SU-DHL-6 (cell line): ENCODE results near the gene GALNT17.

Experiments used
- H2AFZ ChIP-seq: fragments of 200-600 bp; sonication (generic); 2 replicates; pipeline ENCODE4 v1.6.1; 2014; ENCODE audit warnings: low read depth, mild to moderate bottlenecking, moderate library complexity, mixed read lengths, antibody characterized with exemption, low read length; ENCODE audit not compliant: severe bottlenecking
- H3F3A ChIP-seq: fragments of 200-600 bp; shearing (Covaris generic); 2 replicates; pipeline ENCODE4 v1.6.0; 2016; ENCODE audit warnings: antibody characterized with exemption, mild to moderate bottlenecking; ENCODE audit not compliant: insufficient read depth
- H3K27ac ChIP-seq: fragments of 200-600 bp; sonication (generic); 2 replicates; pipeline ENCODE4 v1.5.1; 2016; ENCODE audit warnings: low read depth, mild to moderate bottlenecking, low read length, moderate library complexity, mixed read lengths
- H3K27me3 ChIP-seq: fragments of 200-600 bp; sonication (generic), shearing (Covaris generic); 2 replicates; pipeline ENCODE4 v1.6.0; 2014; ENCODE audit warnings: mild to moderate bottlenecking, low read length
- H3K36me3 ChIP-seq: fragments of 200-600 bp; sonication (generic); 2 replicates; pipeline ENCODE4 v1.6.1; 2014; ENCODE audit warnings: mild to moderate bottlenecking, low read length, mixed read lengths
- H3K4me2 ChIP-seq: fragments of 300-600, 200-600 bp; shearing (Covaris generic), sonication (generic); 2 replicates; pipeline ENCODE4 v1.6.0; 2014; ENCODE audit warnings: low read length, low read depth, mild to moderate bottlenecking; ENCODE audit not compliant: poor library complexity, severe bottlenecking
- H3K4me3 ChIP-seq: fragments of 200-600 bp; sonication (generic); 2 replicates; pipeline ENCODE4 v1.5.1; 2014; ENCODE audit warnings: antibody characterized with exemption, low read length, mild to moderate bottlenecking, mixed read lengths; ENCODE audit not compliant: insufficient read depth, poor library complexity, severe bottlenecking
- H3K79me2 ChIP-seq: fragments of 200-600 bp; sonication (generic); 2 replicates; pipeline ENCODE4 v1.6.1; 2014; ENCODE audit warnings: mild to moderate bottlenecking, low read length, moderate library complexity; ENCODE audit not compliant: insufficient read depth
- H3K9ac ChIP-seq: fragments of 200-600 bp; sonication (generic); 2 replicates; pipeline ENCODE4 v1.7.0; 2014; ENCODE audit warnings: mild to moderate bottlenecking, low read length
- H3K9me2 ChIP-seq: fragments of 200-600 bp; sonication (generic); replicated peaks from 2 replicates; pipeline ENCODE4 v1.6.1; 2014; ENCODE audit warnings: low read length; ENCODE audit not compliant: insufficient read depth
- H3K9me3 ChIP-seq: fragments of 200-600 bp; sonication (generic); 2 replicates; pipeline ENCODE4 v1.6.1; 2014; ENCODE audit warnings: low read length, mixed read lengths; ENCODE audit not compliant: insufficient read depth
- H4K20me1 ChIP-seq: fragments of 200-600 bp; sonication (generic); 2 replicates; pipeline ENCODE4 v1.6.1; 2014; ENCODE audit warnings: low read depth, mild to moderate bottlenecking, antibody characterized with exemption, low read length, moderate library complexity, mixed read lengths
- EZH2phosphoT487 ChIP-seq: fragments of 200-600 bp; sonication (generic), shearing (Covaris generic); conservative IDR thresholded peaks from 2 replicates; pipeline ENCODE4 v1.6.1; 2018; ENCODE audit warnings: mild to moderate bottlenecking, antibody characterized with exemption, low read length, moderate library complexity, mixed read lengths
- TF ChIP-seq, protein P1 (sequence below): fragments of 200-600 bp; sonication (generic); IDR thresholded peaks from one replicate; pipeline ENCODE4 v1.5.1; 2017; ENCODE audit warnings: antibody characterized with exemption, mild to moderate bottlenecking, low read length, moderate library complexity; ENCODE audit not compliant: insufficient read depth, poor library complexity, severe bottlenecking

GALNT17 gene

DNA sequence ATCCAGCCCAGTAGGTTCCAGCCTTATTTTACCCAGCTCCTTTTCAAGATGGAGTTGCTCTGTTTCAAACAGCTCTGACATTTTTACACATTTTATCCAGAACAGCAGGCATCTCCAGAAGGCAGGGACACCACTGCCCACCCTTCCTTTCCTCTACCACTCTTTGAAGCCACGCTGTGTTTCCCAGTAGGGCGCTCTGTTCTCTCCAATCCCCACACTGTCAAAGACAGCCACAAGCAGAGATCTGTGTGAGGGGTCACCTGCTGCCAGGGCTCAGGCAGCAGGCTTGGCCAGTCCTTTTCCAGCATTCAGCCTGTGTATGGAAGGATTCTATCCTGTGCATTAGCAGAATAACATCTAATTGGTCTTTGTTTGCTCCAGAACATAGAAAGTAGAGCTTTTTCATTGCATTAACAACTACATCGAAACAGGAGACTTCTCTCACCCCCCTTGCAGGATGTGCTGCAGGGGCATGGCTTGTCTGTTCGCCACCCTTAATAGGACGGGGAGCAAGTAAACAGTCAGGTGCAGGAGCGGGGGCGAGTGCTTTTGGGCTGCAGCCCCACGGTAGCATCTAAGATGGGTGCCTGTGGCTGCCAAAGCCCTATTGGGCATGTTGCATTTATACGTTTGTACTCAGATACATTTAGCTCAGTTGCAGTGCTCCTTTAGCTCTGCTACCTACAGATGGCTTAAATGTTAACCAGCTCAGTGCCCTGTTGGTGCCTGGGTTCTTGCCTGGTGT lies 326.1 kb downstream of the GALNT17 start:
- Histone ChIP-seq H3K4me3 (no peak overlapping the region), H3K9ac (no peak overlapping the region), H3K79me2 (no peaks in the 10 kb centered on the region), H3F3A (no peaks in the 10 kb centered on the region), H3K4me2 (no peak overlapping the region), H3K27me3 (no peaks in the 10 kb centered on the region), H3K9me3 (no peaks in the 10 kb centered on the region), H3K9me2 (no peaks in the 10 kb centered on the region), H2AFZ (no peak overlapping the region), H3K27ac (no peak overlapping the region), H3K36me3 (no peaks in the 10 kb centered on the region), H4K20me1 (no peaks in the 10 kb centered on the region)
- TF ChIP-seq EZH2phosphoT487 = no peak
- TF ChIP-seq, protein P1, sequence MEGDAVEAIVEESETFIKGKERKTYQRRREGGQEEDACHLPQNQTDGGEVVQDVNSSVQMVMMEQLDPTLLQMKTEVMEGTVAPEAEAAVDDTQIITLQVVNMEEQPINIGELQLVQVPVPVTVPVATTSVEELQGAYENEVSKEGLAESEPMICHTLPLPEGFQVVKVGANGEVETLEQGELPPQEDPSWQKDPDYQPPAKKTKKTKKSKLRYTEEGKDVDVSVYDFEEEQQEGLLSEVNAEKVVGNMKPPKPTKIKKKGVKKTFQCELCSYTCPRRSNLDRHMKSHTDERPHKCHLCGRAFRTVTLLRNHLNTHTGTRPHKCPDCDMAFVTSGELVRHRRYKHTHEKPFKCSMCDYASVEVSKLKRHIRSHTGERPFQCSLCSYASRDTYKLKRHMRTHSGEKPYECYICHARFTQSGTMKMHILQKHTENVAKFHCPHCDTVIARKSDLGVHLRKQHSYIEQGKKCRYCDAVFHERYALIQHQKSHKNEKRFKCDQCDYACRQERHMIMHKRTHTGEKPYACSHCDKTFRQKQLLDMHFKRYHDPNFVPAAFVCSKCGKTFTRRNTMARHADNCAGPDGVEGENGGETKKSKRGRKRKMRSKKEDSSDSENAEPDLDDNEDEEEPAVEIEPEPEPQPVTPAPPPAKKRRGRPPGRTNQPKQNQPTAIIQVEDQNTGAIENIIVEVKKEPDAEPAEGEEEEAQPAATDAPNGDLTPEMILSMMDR = no peak

DNA sequence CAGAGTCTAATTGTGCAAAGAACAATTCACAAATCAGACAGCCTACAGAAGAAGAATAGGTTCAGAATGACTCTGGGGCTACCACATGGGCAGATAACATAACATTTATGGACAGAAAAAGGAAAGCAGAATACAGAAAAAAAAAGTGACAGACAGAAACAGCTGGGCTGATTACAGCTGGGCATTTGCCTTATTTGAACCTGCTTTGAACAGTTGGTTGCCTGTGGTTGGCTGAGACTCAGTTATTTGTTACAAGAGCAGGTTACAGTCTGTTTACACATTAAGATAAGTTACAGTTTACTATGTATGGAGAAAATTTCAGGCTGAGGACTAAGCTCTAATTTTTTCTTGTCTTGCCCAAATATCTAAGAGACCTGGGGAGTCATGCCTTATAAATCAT lies 327.2 kb downstream of the GALNT17 start:
- H3K36me3 ChIP-seq = no peaks in the 10 kb centered on the region
- TF ChIP-seq, protein P1 = no peak
- no peak for TF ChIP-seq EZH2phosphoT487
- no peak overlapping the region for H3K9ac ChIP-seq
- H3K79me2 ChIP-seq = no peaks in the 10 kb centered on the region
- no peaks in the 10 kb centered on the region for H3K9me3 ChIP-seq
- H3K9me2 ChIP-seq = no peaks in the 10 kb centered on the region
- H2AFZ ChIP-seq = no peak overlapping the region
- H3K4me3 ChIP-seq = no peak overlapping the region
- H3K27ac ChIP-seq = no peak overlapping the region
- no peaks in the 10 kb centered on the region for H4K20me1 ChIP-seq
- no peaks in the 10 kb centered on the region for H3K27me3 ChIP-seq
- no peak overlapping the region for H3K4me2 ChIP-seq
- no peaks in the 10 kb centered on the region for H3F3A ChIP-seq

DNA sequence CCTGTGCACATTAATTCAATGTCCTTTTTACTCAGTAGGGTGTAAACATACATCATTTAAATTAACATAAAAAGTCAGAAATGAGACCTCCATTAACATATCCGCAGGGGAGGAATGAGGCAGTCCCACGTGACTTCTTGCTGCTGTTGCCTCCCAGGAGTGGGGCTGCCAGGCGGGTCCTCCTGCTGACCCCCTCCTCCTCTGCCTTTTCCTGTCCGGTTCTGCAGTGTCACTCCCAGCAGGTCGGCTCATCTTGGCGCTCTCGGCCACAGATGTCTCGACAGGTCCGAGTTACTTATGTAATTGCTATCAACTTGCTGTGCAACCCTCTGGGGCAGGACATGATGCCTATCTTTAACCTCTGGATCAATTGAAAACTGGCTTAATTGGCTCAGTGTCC lies 329.6 kb downstream of the GALNT17 start:
- H3K79me2 ChIP-seq = no peaks in the 10 kb centered on the region
- H3K27ac ChIP-seq = no peak overlapping the region
- TF ChIP-seq, protein P1 = no peak
- no peak for TF ChIP-seq EZH2phosphoT487
- no peaks in the 10 kb centered on the region for H3K9me2 ChIP-seq
- no peak overlapping the region for H3K4me3 ChIP-seq
- H3K4me2 ChIP-seq = no peak overlapping the region
- H4K20me1 ChIP-seq = no peaks in the 10 kb centered on the region
- no peaks in the 10 kb centered on the region for H3K36me3 ChIP-seq
- H3K27me3 ChIP-seq = no peaks in the 10 kb centered on the region
- H3K9ac ChIP-seq = no peak overlapping the region
- H3F3A ChIP-seq = no peaks in the 10 kb centered on the region
- H2AFZ ChIP-seq = no peak overlapping the region
- no peaks in the 10 kb centered on the region for H3K9me3 ChIP-seq
